Glutamatergic neuron (in vitro differentiated cells): ENCODE measurements around the gene IER3. TPM values are rescaled to one million over a fixed set of nuclear protein-coding genes. Genes with fewer than 3 reads are reported as not detected.

ENCODE experiments used
- DNase-seq: peaks from one replicate; pipeline ENCODE4 v3.0.0; 2022
- H3K27ac Mint-ChIP-seq: one replicate; pipeline ENCODE4 v1.8.0; 2020; ENCODE audit warnings: mild to moderate bottlenecking, mixed read lengths, inconsistent platforms; ENCODE audit not compliant: unreplicated experiment
- H3K27me3 Mint-ChIP-seq: one replicate; pipeline ENCODE4 v1.8.0; 2020; ENCODE audit warnings: mild to moderate bottlenecking, moderate library complexity, mixed read lengths, inconsistent platforms; ENCODE audit not compliant: unreplicated experiment
- H3K36me3 Mint-ChIP-seq: one replicate; pipeline ENCODE4 v1.8.0; 2020; ENCODE audit warnings: mild to moderate bottlenecking, mixed read lengths, inconsistent platforms; ENCODE audit not compliant: unreplicated experiment
- H3K4me1 Mint-ChIP-seq: one replicate; pipeline ENCODE4 v1.8.0; 2020; ENCODE audit warnings: mild to moderate bottlenecking, low read depth, mixed read lengths, inconsistent platforms; ENCODE audit not compliant: unreplicated experiment
- H3K4me3 Mint-ChIP-seq: one replicate; pipeline ENCODE4 v1.8.0; 2020; ENCODE audit warnings: mild to moderate bottlenecking, mixed read lengths, inconsistent platforms; ENCODE audit not compliant: unreplicated experiment
- H3K9me3 Mint-ChIP-seq: one replicate; pipeline ENCODE4 v1.8.0; 2020; ENCODE audit warnings: mild to moderate bottlenecking, moderate library complexity, mixed read lengths, inconsistent platforms; ENCODE audit not compliant: unreplicated experiment
- total RNA-seq: library from RNA; stranded (reverse); fragmentation: NEBNext Ultra II Directional; extraction: Animal tissue kit (Norgen Biotek cat#: 25700); gene quantifications from one replicate; pipeline ENCODE4 v1.2.1, GENCODE V29; 2021; ENCODE audit not compliant: unreplicated experiment
- TF ChIP-seq, protein P1 (sequence below): fragments of 200-600 bp; sonication (generic); IDR thresholded peaks from one replicate; pipeline ENCODE4 v1.5.0; 2021; ENCODE audit not compliant: partially characterized antibody, unreplicated experiment

IER3 gene
- total RNA-seq, 1 donor from 2014 or later = 13.5 TPM

DNA sequence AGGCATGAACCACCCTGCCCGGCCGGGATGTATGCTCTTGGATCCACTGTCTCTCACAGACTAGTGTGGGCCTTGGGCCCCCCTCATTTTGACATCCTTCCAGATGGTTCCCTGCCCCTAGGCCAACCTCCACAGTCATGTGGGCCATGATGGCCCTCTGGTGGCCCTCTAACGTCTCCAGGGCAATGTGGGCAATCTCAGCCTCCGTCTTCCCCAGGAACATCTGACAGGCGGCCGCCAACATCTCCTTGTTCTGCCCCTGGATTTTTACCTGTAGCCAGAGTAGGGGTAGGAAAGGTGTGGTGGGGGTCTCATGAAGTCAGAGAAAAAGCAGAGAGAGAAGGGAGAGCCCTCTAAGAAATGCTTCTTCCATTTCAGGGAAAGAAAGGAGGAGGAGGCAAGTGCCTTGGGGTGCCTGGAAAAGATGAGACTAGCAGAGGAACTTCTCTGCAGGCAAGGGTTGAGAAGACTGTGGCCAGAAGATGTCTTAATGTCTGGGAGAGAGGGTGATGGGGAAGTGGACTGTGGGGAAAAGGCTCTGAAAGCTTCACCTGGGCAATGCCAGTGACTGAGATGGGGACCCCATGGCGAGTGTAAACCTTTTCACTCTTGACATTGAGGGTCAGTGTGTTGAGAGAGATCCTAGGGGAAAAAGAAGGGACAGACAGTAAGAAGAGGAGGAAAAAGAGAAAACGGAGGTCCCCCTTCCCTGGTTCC lies 3.1 kb downstream of the IER3 start:
- TF ChIP-seq, protein P1, sequence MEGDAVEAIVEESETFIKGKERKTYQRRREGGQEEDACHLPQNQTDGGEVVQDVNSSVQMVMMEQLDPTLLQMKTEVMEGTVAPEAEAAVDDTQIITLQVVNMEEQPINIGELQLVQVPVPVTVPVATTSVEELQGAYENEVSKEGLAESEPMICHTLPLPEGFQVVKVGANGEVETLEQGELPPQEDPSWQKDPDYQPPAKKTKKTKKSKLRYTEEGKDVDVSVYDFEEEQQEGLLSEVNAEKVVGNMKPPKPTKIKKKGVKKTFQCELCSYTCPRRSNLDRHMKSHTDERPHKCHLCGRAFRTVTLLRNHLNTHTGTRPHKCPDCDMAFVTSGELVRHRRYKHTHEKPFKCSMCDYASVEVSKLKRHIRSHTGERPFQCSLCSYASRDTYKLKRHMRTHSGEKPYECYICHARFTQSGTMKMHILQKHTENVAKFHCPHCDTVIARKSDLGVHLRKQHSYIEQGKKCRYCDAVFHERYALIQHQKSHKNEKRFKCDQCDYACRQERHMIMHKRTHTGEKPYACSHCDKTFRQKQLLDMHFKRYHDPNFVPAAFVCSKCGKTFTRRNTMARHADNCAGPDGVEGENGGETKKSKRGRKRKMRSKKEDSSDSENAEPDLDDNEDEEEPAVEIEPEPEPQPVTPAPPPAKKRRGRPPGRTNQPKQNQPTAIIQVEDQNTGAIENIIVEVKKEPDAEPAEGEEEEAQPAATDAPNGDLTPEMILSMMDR = no peak
- Mint-ChIP-seq H3K9me3 (peaks cover 16% of the 10 kb centered on the region), H3K27me3 (peaks cover 20% of the 10 kb centered on the region), H3K4me3 (peak overlapping the region; percentile 99), H3K27ac (peak overlapping the region; percentile 95), H3K36me3 (peaks cover 8% of the 10 kb centered on the region), H3K4me1 (peaks cover 21% of the 10 kb centered on the region)
- DNase-seq = no peak

GRCh38 chr6:30740540-30740870 lies 3.8 kb downstream of the IER3 start:
- TF ChIP-seq, protein P1 = no peak
- H3K36me3 Mint-ChIP-seq = peaks cover 8% of the 10 kb centered on the region
- peaks cover 21% of the 10 kb centered on the region for H3K4me1 Mint-ChIP-seq
- peaks cover 20% of the 10 kb centered on the region for H3K27me3 Mint-ChIP-seq
- H3K27ac Mint-ChIP-seq = no peak overlapping the region
- peak overlapping the region; percentile 58 for H3K4me3 Mint-ChIP-seq
- no peak for DNase-seq
- H3K9me3 Mint-ChIP-seq = peaks cover 16% of the 10 kb centered on the region

- peaks cover 13% of the 10 kb centered on the region for H3K4me1 Mint-ChIP-seq
- DNase-seq = no peak
- TF ChIP-seq, protein P1 = no peak
- peaks cover 8% of the 10 kb centered on the region for H3K36me3 Mint-ChIP-seq
- H3K27ac Mint-ChIP-seq = no peak overlapping the region
- no peak overlapping the region for H3K4me3 Mint-ChIP-seq
- peaks cover 13% of the 10 kb centered on the region for H3K27me3 Mint-ChIP-seq
- H3K9me3 Mint-ChIP-seq = peaks cover 9% of the 10 kb centered on the region
These were observed 5.8 kb downstream of the IER3 start for GRCh38 chr6:30738532-30738931.

DNA sequence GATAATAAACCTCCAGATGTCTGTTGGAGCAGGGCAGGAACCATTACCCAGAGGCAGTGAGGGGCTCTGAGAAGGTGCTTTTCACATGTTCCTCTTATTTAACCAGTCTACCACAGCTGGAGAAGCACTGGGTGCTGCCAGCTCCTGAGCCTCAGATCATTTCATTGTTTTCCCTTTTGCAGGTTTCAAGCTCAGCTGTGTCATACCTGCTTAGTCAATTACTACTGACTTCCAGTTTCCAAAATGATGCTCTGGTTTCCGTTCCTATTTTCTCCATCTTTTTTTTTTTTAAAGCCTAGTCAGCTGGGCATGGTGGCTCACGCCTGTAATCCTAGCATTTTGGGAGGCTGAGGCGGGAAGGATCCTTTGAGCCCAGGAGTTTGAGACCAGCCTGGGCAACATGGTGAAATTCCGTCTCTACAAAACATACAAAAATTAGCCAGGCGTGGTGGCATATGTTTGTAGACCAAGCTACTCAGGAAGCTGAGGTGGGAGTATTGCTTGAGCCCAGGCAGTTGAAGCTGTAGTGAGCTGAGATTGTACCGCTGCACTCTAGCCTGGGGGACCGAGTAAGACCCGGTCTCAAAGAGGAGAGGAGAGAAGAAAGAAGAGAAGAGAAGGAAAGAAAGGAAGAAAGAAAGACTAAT lies 8.6 kb downstream of the IER3 start:
- Mint-ChIP-seq H3K36me3 (peaks cover 8% of the 10 kb centered on the region), H3K27ac (no peak overlapping the region), H3K9me3 (peaks cover 7% of the 10 kb centered on the region), H3K4me1 (peaks cover 6% of the 10 kb centered on the region), H3K27me3 (peaks cover 4% of the 10 kb centered on the region), H3K4me3 (peak overlapping the region; percentile 8)
- DNase-seq = no peak
- TF ChIP-seq, protein P1 = no peak
